ENCODE data around the gene SLC25A21.
"Not testable (repeated sequence)": the region's sequence is repeated elsewhere in the genome, so short reads cannot be mapped to it uniquely, and the experiment has no call there.

SLC25A21 gene

GRCh38 chr14:37018571-37019240 lies 153.7 kb downstream of the SLC25A21 start:
- no peak overlapping the region for H3K4me3 ChIP-seq
- no peak overlapping the region for H3K27ac ChIP-seq

GRCh38 chr14:37013078-37013477 lies 159.3 kb downstream of the SLC25A21 start:
- Histone ChIP-seq H3K27ac (no peak overlapping the region), H3K4me3 (no peak overlapping the region)

GRCh38 chr14:36998686-36999085 lies 173.7 kb downstream of the SLC25A21 start:
- Histone ChIP-seq H3K4me3 (no peak overlapping the region), H3K27ac (no peak overlapping the region)

GRCh38 chr14:36997843-36998242 lies 174.6 kb downstream of the SLC25A21 start:
- no peak overlapping the region for H3K27ac ChIP-seq

GRCh38 chr14:36996857-36997590 lies 175.4 kb downstream of the SLC25A21 start:
- Histone ChIP-seq H3K4me3 (no peak overlapping the region), H3K27ac (no peak overlapping the region)

More at GRCh38 chr14:36997843-36998242, 174.6 kb downstream of the SLC25A21 start:
- H3K4me3 ChIP-seq = no peak overlapping the region

GRCh38 chr14:36996133-36996856 lies 176.1 kb downstream of the SLC25A21 start:
- no peak overlapping the region for H3K27ac ChIP-seq
- no peak overlapping the region for H3K4me3 ChIP-seq

- no peak overlapping the region for H3K27ac ChIP-seq
- H3K4me3 ChIP-seq = no peak overlapping the region
Observed at GRCh38 chr14:36989806-36990205, 182.6 kb downstream of the SLC25A21 start.

- H3K4me3 ChIP-seq = no peak overlapping the region
- no peak overlapping the region for H3K27ac ChIP-seq
Observed at GRCh38 chr14:36988989-36989388, 183.4 kb downstream of the SLC25A21 start.

GRCh38 chr14:36988568-36988967 lies 183.8 kb downstream of the SLC25A21 start:
- no peak overlapping the region for H3K27ac ChIP-seq
- no peak overlapping the region for H3K4me3 ChIP-seq

GRCh38 chr14:36986407-36986806 lies 186.0 kb downstream of the SLC25A21 start:
- H3K4me3 ChIP-seq = no peak overlapping the region
- no peak overlapping the region for H3K27ac ChIP-seq

GRCh38 chr14:36981832-36982529 lies 190.4 kb downstream of the SLC25A21 start:
- no peak overlapping the region for H3K27ac ChIP-seq
- no peak overlapping the region for H3K4me3 ChIP-seq

- not testable (repeated sequence) for H3K27ac ChIP-seq, H3K4me3 ChIP-seq
Observed at GRCh38 chr14:36980413-36980812, 192.0 kb downstream of the SLC25A21 start.

GRCh38 chr14:36979863-36980262 lies 192.5 kb downstream of the SLC25A21 start:
- Histone ChIP-seq H3K4me3 (no peak overlapping the region), H3K27ac (no peak overlapping the region)

- H3K4me3 ChIP-seq = no peak overlapping the region
- H3K27ac ChIP-seq = no peak overlapping the region
Observed at GRCh38 chr14:36976571-36977023, 195.8 kb downstream of the SLC25A21 start.

GRCh38 chr14:36975834-36976233 lies 196.6 kb downstream of the SLC25A21 start:
- no peak overlapping the region for H3K4me3 ChIP-seq
- H3K27ac ChIP-seq = no peak overlapping the region

GRCh38 chr14:36974985-36975384 lies 197.4 kb downstream of the SLC25A21 start:
- Histone ChIP-seq H3K27ac (no peak overlapping the region), H3K4me3 (no peak overlapping the region)

- H3K4me3 ChIP-seq = no peak overlapping the region
- peak overlapping the region in 3 of 21 experiments; percentile 6 to 26 (median 15) for H3K27ac ChIP-seq
Observed at GRCh38 chr14:36973806-36974442, 198.5 kb downstream of the SLC25A21 start.

GRCh38 chr14:36971263-36971855 lies 201.0 kb downstream of the SLC25A21 start:
- no peak overlapping the region for H3K4me3 ChIP-seq
- no peak overlapping the region for H3K27ac ChIP-seq

- Histone ChIP-seq H3K27ac (no peak overlapping the region), H3K4me3 (no peak overlapping the region)
Observed at GRCh38 chr14:36967892-36968555, 204.4 kb downstream of the SLC25A21 start.

Measured in skin epidermis (tissue), 12 donors.